ENCODE results near the gene PYCARD. TPM values are rescaled to one million over a fixed set of nuclear protein-coding genes. Genes with fewer than 3 reads are reported as not detected.

PYCARD gene
- total RNA-seq, 1 experiment from 2014 or later = 29.8 TPM

DNA sequence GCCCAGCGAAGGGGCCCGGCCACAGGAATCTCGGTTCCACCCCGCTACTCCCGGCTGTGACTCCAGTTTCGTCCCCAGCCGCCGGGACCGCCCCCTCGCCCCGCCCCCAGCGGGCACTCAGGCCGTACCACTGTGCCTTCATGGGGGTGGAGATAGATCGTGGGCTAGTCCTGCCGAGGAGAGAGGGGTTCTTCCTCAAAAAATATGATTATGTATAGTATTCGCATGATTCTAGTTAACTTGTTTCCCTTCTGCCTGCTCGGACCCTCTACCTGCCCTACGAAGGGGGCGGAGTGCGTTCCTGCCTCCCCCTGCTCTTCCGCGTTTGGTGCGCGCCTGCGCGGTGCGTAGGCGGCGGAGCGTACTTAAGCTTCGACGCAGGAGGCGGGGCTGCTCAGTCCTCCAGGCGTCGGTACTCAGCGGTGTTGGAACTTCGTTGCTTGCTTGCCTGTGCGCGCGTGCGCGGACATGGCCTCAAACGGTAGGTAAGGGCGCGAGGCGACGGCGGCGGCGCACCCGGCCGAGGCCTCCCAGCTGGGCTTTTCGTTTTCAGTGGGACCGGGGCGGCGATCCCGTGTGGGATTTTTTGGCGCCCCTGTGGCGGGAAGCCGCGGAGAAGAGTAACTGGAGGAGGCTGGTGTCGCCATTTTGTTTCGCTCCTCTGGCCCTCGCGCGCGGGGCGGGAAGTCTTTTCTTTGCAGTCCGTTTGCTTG, 22.7 kb downstream of the PYCARD start, which contains the start of gene FUS:
Gene FUS, plus strand, starts transcription at position 393 of the 713 bp plus-strand sequence. Its CDS starts 76 bp downstream, at position 469.
- Histone ChIP-seq H3K4me1 (ENCODE audit: insufficient read depth, low read length) (peaks cover 12% of the 10 kb centered on the region; the same call in 1 of the 2 replicates), H3K4me2 (ENCODE audit: low read length) (peak within 1 kb of the TSS; percentile 93), H3K4me3 (ENCODE audit: low read length) (peak within 1 kb of the TSS; percentile 98), H3K36me3 (ENCODE audit: low read depth, low read length) (peaks cover 34% of the 10 kb centered on the region), H3K9me3 (ENCODE audit: low read length) (no peaks in the 10 kb centered on the region), H3K27me3 (ENCODE audit: low read length) (no peaks in the 10 kb centered on the region), H3K79me2 (ENCODE audit: low read length) (peaks cover 55% of the 10 kb centered on the region), H3F3A (ENCODE audit: low read length, unreplicated experiment) (no peaks in the 10 kb centered on the region), H3K27ac (ENCODE audit: low read length) (peak within 1 kb of the TSS; percentile 59), H3K9ac (ENCODE audit: low read length) (peak within 1 kb of the TSS; percentile 95), H4K20me1 (ENCODE audit: low read length) (peaks cover 41% of the 10 kb centered on the region), H2AFZ (ENCODE audit: low read length) (peak within 1 kb of the TSS; percentile 92), H3K9me2 (replicated peaks; ENCODE audit: low read length) (no peaks in the 10 kb centered on the region)
- CTCF ChIA-PET = interaction anchor here (0.6 to 0.9 kb wide), 2 partner anchors 38 to 106 kb away, joined by 3 to 4 read pairs; no protein-coding TSS in a partner anchor
- TF ChIP-seq, protein P1, sequence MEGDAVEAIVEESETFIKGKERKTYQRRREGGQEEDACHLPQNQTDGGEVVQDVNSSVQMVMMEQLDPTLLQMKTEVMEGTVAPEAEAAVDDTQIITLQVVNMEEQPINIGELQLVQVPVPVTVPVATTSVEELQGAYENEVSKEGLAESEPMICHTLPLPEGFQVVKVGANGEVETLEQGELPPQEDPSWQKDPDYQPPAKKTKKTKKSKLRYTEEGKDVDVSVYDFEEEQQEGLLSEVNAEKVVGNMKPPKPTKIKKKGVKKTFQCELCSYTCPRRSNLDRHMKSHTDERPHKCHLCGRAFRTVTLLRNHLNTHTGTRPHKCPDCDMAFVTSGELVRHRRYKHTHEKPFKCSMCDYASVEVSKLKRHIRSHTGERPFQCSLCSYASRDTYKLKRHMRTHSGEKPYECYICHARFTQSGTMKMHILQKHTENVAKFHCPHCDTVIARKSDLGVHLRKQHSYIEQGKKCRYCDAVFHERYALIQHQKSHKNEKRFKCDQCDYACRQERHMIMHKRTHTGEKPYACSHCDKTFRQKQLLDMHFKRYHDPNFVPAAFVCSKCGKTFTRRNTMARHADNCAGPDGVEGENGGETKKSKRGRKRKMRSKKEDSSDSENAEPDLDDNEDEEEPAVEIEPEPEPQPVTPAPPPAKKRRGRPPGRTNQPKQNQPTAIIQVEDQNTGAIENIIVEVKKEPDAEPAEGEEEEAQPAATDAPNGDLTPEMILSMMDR (conservative IDR thresholded peaks at IDR 0.05; ENCODE audit: low read depth, low read length) = no peak
- TF ChIP-seq EZH2phosphoT487 (IDR thresholded peaks at IDR 0.05; ENCODE audit: borderline replicate concordance, low read length) = no peak
- TF ChIP-seq EZH2 (IDR thresholded peaks at IDR 0.05; ENCODE audit: low read length, unreplicated experiment) = no peak
- no TSS peak for BruUV-seq (replicated peaks)
- DNase-seq = peak; percentile 78
- POLR2A ChIA-PET (ENCODE audit: unreplicated experiment) = interaction anchor here (0.6 to 2.0 kb wide), 2 partner anchors 38 to 283 kb away, joined by 3 to 11 read pairs; no protein-coding TSS in a partner anchor
- intact Hi-C loops (cut with micrococcal nuclease) = no loop called here
- peak; percentile 66 for ATAC-seq

DNA sequence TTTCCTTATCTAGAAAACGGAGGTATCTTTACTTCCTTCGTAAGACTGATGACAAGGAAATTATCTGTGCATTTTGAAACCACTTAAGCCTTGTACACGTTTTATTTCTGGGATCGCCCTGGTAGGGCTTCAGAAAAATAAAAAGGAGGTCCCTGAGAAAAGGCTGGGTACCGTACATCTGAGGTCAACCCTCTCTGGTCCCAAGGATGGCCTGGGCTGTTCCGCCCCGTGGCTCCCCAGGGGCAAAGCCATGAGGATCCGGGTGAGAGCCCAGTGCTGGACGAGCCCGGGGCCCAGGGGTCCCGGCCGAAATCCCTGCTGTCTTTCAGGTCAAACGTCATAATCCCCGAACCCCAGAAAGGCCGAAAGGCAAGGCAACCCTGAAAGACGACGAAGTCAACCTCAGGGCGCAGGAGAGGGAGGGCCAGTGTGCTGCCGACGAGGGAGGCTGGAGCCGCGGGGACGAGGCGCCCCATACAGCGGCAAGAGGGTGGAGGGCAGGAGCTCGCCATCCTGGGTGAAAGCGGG, 23.3 kb downstream of the PYCARD start:
- Histone ChIP-seq H2AFZ (ENCODE audit: low read length) (peak overlapping the region; percentile 92), H3K9me3 (ENCODE audit: low read length) (no peaks in the 10 kb centered on the region), H3K36me3 (ENCODE audit: low read depth, low read length) (peaks cover 30% of the 10 kb centered on the region), H3K4me1 (ENCODE audit: insufficient read depth, low read length) (peaks cover 12% of the 10 kb centered on the region; the same call in 1 of the 2 replicates), H3K4me2 (ENCODE audit: low read length) (peak overlapping the region; percentile 93), H3F3A (ENCODE audit: low read length, unreplicated experiment) (no peaks in the 10 kb centered on the region), H4K20me1 (ENCODE audit: low read length) (peaks cover 38% of the 10 kb centered on the region), H3K9ac (ENCODE audit: low read length) (peak overlapping the region; percentile 95), H3K79me2 (ENCODE audit: low read length) (peaks cover 50% of the 10 kb centered on the region), H3K27ac (ENCODE audit: low read length) (no peak overlapping the region), H3K27me3 (ENCODE audit: low read length) (no peaks in the 10 kb centered on the region), H3K4me3 (ENCODE audit: low read length) (peak overlapping the region; percentile 98), H3K9me2 (replicated peaks; ENCODE audit: low read length) (no peaks in the 10 kb centered on the region)
- no peak for DNase-seq
- intact Hi-C loops (cut with micrococcal nuclease) = no loop called here
- peak; percentile 8; the same call in 1 of the 2 replicates for ATAC-seq
- CTCF ChIA-PET = interaction anchor here (0.9 kb wide), 1 partner anchor 37 kb away, joined by 3 read pairs; no protein-coding TSS in a partner anchor
- no TSS peak for BruUV-seq (replicated peaks)
- POLR2A ChIA-PET (ENCODE audit: unreplicated experiment) = interaction anchor here (0.6 to 2.0 kb wide), 2 partner anchors 37 to 282 kb away, joined by 3 to 11 read pairs; no protein-coding TSS in a partner anchor
- TF ChIP-seq EZH2 (IDR thresholded peaks at IDR 0.05; ENCODE audit: low read length, unreplicated experiment) = no peak
- TF ChIP-seq, protein P1 (conservative IDR thresholded peaks at IDR 0.05; ENCODE audit: low read depth, low read length) = no peak
- TF ChIP-seq EZH2phosphoT487 (IDR thresholded peaks at IDR 0.05; ENCODE audit: borderline replicate concordance, low read length) = no peak
